Measurements from ENCODE around the gene APBB2. TPM values are rescaled to one million over a fixed set of nuclear protein-coding genes. Genes with fewer than 3 reads are reported as not detected.
A peak's percentile ranks its signal among the peaks of the same experiment; 100 is the strongest.

APBB2 gene
- total and polyA plus RNA-seq, 2 of the 8 experiments (the other 6 are each of a cell fraction or from before 2014, with no cell fraction given): 58.7 to 59.4 TPM

DNA sequence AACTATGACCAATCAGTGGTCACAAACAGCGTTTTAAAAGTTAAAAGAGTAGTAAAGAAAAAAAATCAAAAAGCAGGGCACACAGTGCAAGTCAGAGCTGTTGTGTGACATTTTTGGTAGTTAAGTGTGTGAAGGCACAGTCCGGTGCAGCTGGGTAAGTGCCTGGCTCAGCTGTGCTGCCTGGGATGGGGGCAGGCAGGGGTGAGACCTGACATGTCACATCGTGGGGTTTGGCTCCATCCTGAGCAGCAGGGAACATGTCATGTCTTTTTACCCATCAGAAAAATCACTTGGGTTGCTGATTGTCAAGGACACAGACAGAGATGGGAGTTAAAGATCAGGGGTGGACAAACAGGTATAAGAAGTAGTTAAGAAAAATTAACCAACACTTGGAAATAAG lies 339.4 kb downstream of the APBB2 start:
- 0 out of 4 replicates have a peak overlapping the region, but pooled peaks of 1 of the 2 experiments have one; percentile 30 for H3K4me2 ChIP-seq (ENCODE audit: insufficient read depth in 1 of 2, low read depth in 2 of 2, low read length in 2 of 2)
- H4K20me1 ChIP-seq (replicated peaks in 1 of 2; ENCODE audit: control insufficient read depth in 1 of 2, insufficient read depth in 2 of 2, low read length in 2 of 2): no peaks in the 10 kb centered on the region
- CTCF ChIA-PET (ENCODE audit: partially characterized antibody): interaction anchor here (0.6 to 1.9 kb wide), 6 partner anchors 21 to 100 kb away, joined by 3 to 7 read pairs (median 4); no protein-coding TSS in a partner anchor
- no peak for DNase-seq (ENCODE audit: low read depth in 1 of 2, low spot score in 2 of 2)
- TF ChIP-seq KDM4A (IDR thresholded peaks at IDR 0.05; ENCODE audit: low read depth, low read length, severe bottlenecking) (no peak), CTBP2 (IDR thresholded peaks at IDR 0.05; ENCODE audit: borderline replicate concordance, insufficient read depth, insufficient read length, low read length) (no peak), POU5F1 (IDR thresholded peaks at IDR 0.05; ENCODE audit: low read depth, low read length) (no peak), ZNF274 (IDR thresholded peaks at IDR 0.05; ENCODE audit: borderline replicate concordance, extremely low read depth, low read length) (no peak), HDAC6 (IDR thresholded peaks at IDR 0.05; ENCODE audit: low read depth, low read length) (no peak), RNF2 (IDR thresholded peaks at IDR 0.05; ENCODE audit: borderline replicate concordance, low read depth, low read length, missing control alignments, poor library complexity, severe bottlenecking) (no peak), JUN (IDR thresholded peaks at IDR 0.05; ENCODE audit: low read depth, low read length) (no peak), MAX (IDR thresholded peaks at IDR 0.05) (no peak), TEAD4 (IDR thresholded peaks at IDR 0.05; ENCODE audit: low read depth, low read length) (no peak), KDM1A (IDR thresholded peaks at IDR 0.05; ENCODE audit: borderline replicate concordance, low read length) (no peak), SP2 (IDR thresholded peaks at IDR 0.05; ENCODE audit: low read length) (no peak), TAF7 (optimal IDR thresholded peaks at IDR 0.05; ENCODE audit: borderline replicate concordance, low read depth, low read length) (no peak), EGR1 (IDR thresholded peaks at IDR 0.05; ENCODE audit: borderline replicate concordance, low read depth, low read length) (no peak), BCL11A (IDR thresholded peaks at IDR 0.05; ENCODE audit: low read depth in 2 of 2, low read length in 2 of 2) (no peak)
- no peak overlapping the region for H4K5ac ChIP-seq (ENCODE audit: insufficient read length, low read depth, low read length)
- no peaks in the 10 kb centered on the region for H3K79me1 ChIP-seq (ENCODE audit: low read depth, low read length)
- WGBS, 2 experiments (ENCODE audit: extremely low coverage in 1 of 2, insufficient coverage in 1 of 2, insufficient read length in 1 of 2, insufficient replicate concordance in 2 of 2, low coverage in 1 of 2, low lambda C conversion rate in 2 of 2, missing lambda C conversion rate in 1 of 2): 75% methylated on average over 3 of the region's 3 CpGs; no CpG with 5 or more reads in 1 of the 2 experiments
- no peaks in the 10 kb centered on the region; a peak in 2 of 7 replicates for H3K4me1 ChIP-seq (replicated peaks in 1 of 4; ENCODE audit: control insufficient read depth in 3 of 4, insufficient read depth in 4 of 4, low read length in 3 of 4)
- 0 out of 2 replicates have a peak overlapping the region, but pooled peaks have one; percentile 48 for H3K18ac ChIP-seq (ENCODE audit: extremely low read depth, low read length)
- H3K9me3 ChIP-seq (ENCODE audit: insufficient read depth in 2 of 2, low read depth in 1 of 2, low read length in 1 of 2): no peaks in the 10 kb centered on the region; a peak in 1 of 4 replicates
- H3K36me3 ChIP-seq (ENCODE audit: control insufficient read depth in 2 of 4, insufficient read depth in 4 of 4, low read length in 3 of 4): no peaks in the 10 kb centered on the region
- FAIRE-seq: no peak
- no peak overlapping the region for H2BK15ac ChIP-seq (ENCODE audit: low read length)
- H3K23ac ChIP-seq (ENCODE audit: insufficient read length): no peak overlapping the region
- no peaks in the 10 kb centered on the region for H3K79me2 ChIP-seq (ENCODE audit: control insufficient read depth in 1 of 2, insufficient read depth in 2 of 2, low read length in 2 of 2)
- no peaks in the 10 kb centered on the region for H3K23me2 ChIP-seq (ENCODE audit: low read depth, low read length)
- H3K56ac ChIP-seq (replicated peaks; ENCODE audit: insufficient read length, low read depth, low read length): no peak overlapping the region
- H3K14ac ChIP-seq (ENCODE audit: insufficient read length): no peak overlapping the region
- H3K4ac ChIP-seq (replicated peaks; ENCODE audit: insufficient read length, low read depth, low read length): no peak overlapping the region
- POLR2A ChIA-PET (ENCODE audit: partially characterized antibody): no interaction called here
- no peaks in the 10 kb centered on the region for H3K27me3 ChIP-seq (replicated peaks in 1 of 4; ENCODE audit: control insufficient read depth in 3 of 4, extremely low read depth in 1 of 4, insufficient read depth in 3 of 4, low read length in 3 of 4)
- H2BK12ac ChIP-seq (ENCODE audit: low read depth, low read length): no peak overlapping the region
- H2BK5ac ChIP-seq (ENCODE audit: low read depth, low read length): no peak overlapping the region
- H4K91ac ChIP-seq (replicated peaks; ENCODE audit: insufficient read length, low read length): no peak overlapping the region
- no peak overlapping the region for H4K8ac ChIP-seq (ENCODE audit: extremely low read depth, insufficient read depth, low read length)
- H2BK120ac ChIP-seq (replicated peaks; ENCODE audit: low read depth, low read length): no peak overlapping the region
- no peak overlapping the region for H2BK20ac ChIP-seq (ENCODE audit: low read length)
- H2AFZ ChIP-seq (ENCODE audit: low read length): no peak overlapping the region
- no peak overlapping the region for H3K27ac ChIP-seq (ENCODE audit: low read depth, low read length)
- H3K4me3 ChIP-seq (ENCODE audit: extremely low read depth in 1 of 4, insufficient read depth in 2 of 4, low read depth in 3 of 4, low read length in 4 of 4): no peak overlapping the region
- H3K9ac ChIP-seq (replicated peaks in 1 of 4; ENCODE audit: extremely low read depth in 1 of 4, low read depth in 3 of 4, low read length in 3 of 4): no peak overlapping the region
- H2AK5ac ChIP-seq (ENCODE audit: low read depth, low read length): no peak overlapping the region

Measured in H1 (cell line).